GM21526 (cell line): ENCODE results near the gene SLC27A4.
A peak's percentile ranks its signal among the peaks of the same experiment; 100 is the strongest.
"Not testable (repeated sequence)": the region's sequence is repeated elsewhere in the genome, so short reads cannot be mapped to it uniquely, and the experiment has no call there.

ENCODE experiments used
- ATAC-seq: cut with Tn5 transposase; IDR thresholded peaks from one replicate; pipeline ENCODE4 v1.9.1; 2021; ENCODE audit warnings: moderate library complexity; ENCODE audit not compliant: unreplicated experiment, low FRiP score

SLC27A4 gene

DNA sequence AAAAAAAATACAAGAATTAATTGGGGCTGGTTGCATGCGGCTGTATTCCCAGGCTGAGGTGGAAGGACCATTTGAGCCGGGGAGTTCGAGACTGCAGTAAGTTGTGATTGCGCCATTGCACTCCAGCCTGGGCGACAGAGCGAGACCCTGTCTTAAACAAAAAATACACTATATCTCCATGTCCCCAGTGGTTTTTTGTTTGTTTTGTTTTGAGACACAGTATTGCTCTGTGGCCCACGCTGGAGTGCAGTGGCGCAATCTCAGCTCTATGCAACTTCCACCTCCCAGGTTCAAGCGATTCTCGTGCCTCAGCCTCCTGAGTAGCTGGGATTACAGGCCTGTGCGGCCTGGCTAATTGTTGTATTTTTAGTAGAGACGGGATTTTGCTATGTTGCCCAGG is 16.5 kb upstream of the SLC27A4 start:
- ATAC-seq: no peak

DNA sequence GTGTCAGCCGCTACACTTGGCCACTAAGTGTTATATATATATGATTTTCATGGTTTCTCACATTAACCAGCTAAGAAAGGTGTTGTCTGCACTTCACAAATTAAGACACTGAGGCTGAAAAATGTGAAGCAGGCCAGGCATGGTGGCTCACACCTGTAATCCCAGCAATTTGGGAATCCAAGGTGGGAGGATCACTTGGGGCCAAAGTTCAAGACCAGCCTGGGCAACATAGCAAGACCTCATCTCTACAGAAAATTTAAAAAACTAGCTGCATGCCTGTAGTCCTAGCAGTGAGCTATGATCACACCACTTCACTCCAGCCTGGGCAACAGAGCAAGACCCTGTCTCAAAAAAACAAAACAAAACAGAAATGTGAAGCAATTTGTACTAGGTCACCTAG is 15.9 kb upstream of the SLC27A4 start:
- ATAC-seq: no peak

- no peak for ATAC-seq
These were observed 14.7 kb upstream of the SLC27A4 start for GRCh38 chr9:128325629-128326028.

DNA sequence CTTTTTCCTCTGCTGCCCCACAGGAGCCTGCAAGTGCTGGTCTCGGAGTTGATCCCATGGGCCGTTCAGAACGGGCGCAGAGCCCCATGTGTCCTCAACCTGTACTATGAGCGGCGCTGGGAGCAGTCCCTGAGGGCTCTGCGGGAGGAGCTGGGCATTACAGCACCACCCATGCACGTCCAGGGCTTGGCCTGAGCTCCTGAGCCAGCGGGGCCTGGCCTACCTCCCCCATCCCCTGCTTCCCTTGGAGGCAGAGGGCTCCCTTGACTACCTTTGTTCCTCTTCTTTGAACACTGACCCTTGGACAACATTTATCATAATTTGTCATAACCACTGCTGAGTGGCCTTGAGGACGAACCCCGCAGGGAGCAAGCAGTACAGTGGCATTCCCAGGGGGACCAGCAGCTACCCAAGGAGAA is 6.9 kb upstream of the SLC27A4 start:
- ATAC-seq: no peak

DNA sequence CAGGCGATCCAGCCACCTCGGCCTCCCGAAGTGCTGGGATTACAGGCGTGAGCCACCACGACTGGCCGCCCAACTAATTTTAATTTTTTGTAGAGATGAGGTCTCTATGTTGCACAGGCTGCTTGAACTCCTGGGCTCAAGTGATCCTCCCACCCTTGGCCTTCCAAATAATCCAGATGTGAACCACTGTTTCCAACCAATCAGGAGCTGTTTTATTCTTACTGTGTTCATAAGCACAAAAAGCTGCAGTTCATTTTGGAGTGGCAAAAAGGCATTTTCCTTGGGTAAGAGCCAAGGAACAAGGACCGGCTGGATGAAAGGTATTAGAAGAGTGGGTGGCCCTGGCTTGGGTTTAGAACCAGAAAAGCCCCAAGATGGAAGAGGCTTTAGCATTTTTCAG is 5.2 kb upstream of the SLC27A4 start:
- no peak for ATAC-seq

- no peak for ATAC-seq
These were observed 4.4 kb upstream of the SLC27A4 start for GRCh38 chr9:128335914-128336313.

DNA sequence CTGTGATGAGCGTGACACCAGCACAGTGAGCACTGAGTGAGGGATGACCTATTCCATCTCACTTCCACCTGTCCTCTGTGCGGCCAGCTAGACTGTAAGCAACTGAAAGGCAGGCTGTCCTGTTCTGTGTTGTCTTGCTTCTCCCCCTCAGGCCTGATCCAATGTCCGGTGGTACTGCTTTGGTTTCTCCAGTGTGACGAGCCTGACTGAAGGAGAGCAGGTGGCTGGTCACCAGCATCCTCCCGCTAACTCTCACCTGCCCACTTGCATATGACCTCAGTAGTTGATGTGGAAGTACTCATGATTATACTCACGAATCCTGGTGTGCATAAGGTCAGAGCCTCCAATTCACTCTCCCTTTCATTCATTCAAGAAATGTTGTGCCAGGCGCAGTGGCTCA is 2.4 kb upstream of the SLC27A4 start:
- ATAC-seq: no peak

DNA sequence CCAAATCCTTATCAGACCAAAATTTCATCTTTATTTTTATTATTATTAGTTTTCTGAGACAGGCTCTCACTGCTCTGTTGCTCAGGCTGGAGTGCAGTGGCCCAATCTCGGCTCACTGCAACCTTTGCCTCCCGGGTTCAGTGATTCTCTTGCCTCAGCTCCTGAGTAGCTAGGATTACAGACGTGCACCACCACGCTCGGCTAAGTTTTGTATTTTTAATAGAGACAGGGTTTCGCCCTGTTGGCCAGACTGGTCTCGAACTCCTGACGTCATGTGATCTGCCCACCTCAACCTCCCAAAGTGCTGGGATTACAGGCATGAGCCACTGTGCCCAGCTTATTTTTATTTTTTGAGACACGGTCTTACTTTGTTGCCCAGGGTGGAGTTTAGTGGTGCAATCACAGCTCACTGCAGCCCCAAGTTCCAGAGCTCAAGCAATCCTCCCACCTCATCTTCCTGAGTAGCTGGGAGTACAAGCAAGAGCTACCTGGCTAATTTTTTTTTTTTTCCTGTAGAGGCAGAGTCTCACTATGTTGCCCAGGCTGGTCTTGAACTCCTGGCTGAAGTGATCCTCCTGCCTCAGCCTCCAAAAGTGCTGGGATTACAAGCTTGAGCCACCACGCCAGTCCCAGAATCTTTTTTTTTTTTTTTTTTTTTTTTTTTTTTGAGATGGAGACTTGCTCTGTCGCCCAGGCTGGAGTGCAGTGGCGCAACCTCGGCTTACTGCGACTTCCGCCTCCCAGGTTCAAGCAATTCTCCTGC is 1.3 kb upstream of the SLC27A4 start:
- not testable (repeated sequence) for ATAC-seq

GRCh38 chr9:128340691-128341434 is 536 bp downstream of the SLC27A4 start:
- peak; percentile 28 for ATAC-seq

GRCh38 chr9:128341435-128341849 is 1.1 kb downstream of the SLC27A4 start:
- ATAC-seq: no peak

DNA sequence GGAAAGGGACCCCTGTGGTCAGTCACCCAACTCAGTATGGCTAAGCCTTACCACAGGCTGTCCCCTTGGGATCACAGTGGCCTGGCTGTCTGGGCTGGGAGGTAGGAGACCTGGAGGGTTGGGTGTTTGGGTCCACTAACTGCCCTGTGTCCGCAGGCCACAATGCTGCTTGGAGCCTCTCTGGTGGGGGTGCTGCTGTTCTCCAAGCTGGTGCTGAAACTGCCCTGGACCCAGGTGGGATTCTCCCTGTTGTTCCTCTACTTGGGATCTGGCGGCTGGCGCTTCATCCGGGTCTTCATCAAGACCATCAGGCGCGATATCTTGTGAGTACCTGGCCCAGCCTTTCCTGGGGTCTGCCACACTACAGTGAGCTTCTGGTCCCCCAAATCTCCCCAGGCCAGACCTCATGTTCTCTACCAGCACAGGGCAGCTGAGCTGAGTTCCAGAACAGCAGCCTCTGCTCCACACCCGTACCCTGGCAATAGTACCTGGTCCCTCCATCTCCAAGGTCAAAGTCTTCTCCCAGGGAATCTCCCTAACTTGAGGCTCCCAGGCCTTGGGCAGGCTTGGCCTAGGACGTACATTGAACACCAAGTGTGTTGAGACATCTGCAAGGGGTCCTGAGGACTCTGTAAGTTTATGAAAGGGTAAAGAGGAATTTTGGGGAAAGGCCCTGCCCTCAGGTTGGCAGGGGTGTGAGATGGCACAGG is 2.8 kb downstream of the SLC27A4 start:
- no peak for ATAC-seq

DNA sequence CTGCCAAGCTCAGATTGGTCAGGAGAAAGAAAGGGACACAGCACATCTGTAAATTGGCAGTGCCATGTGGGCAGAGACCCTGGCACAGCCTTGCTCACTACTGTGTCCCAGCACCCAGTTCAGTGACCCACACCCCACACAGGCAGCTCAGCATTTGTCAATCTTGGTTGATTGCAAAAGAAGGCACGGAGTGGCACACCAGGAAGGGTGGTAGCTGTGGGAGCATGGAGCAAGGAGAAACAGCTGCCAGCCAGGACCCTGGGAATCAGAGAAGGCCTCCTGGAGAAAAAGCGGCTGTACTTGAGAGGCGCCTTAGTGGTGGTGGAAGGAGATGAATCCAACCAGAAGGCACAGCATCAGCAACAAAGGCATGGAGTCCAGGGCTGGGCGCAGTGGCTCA is 3.5 kb downstream of the SLC27A4 start:
- no peak for ATAC-seq

DNA sequence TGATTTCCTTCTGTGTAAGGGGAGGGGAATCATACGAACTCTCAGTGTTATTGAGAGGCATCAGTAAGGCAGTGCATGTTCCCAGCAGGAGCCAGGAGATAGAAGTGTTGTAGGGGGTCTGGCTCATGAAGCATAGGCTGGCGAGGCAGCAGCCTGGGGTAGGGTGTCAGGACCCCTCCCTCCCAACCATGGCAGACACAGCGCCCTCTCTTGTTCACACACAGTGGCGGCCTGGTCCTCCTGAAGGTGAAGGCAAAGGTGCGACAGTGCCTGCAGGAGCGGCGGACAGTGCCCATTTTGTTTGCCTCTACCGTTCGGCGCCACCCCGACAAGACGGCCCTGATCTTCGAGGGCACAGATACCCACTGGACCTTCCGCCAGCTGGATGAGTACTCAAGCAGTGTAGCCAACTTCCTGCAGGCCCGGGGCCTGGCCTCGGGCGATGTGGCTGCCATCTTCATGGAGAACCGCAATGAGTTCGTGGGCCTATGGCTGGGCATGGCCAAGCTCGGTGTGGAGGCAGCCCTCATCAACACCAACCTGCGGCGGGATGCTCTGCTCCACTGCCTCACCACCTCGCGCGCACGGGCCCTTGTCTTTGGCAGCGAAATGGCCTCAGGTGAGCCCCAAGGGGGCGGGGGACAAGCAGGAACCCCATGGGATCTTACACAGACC is 4.7 kb downstream of the SLC27A4 start:
- no peak for ATAC-seq

- ATAC-seq: no peak
These were observed 8.8 kb downstream of the SLC27A4 start for GRCh38 chr9:128349125-128349524.

DNA sequence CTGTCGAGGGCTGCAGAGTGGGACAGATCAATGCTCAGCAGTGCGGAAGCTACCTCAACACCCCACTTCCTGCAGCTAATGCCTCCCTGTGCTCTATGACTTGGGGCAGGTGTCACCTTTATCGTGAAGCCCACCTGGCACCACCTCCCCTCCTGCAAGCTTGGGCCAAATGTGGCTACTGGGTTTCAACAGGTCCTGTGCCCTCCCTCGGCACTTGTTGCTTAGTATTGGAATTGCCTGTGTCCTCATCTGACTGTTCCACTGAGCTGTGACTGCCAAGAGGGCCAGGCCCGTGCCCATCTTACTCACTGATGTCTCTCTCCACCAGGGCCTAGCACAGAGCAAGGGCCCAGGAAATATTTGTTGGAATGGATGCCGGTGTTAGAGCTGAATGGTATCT is 9.4 kb downstream of the SLC27A4 start:
- no peak for ATAC-seq

GRCh38 chr9:128355451-128355850 is 15.1 kb downstream of the SLC27A4 start:
- ATAC-seq: no peak

GRCh38 chr9:128358090-128358489 is 17.8 kb downstream of the SLC27A4 start:
- no peak for ATAC-seq

GRCh38 chr9:128358861-128359260 is 18.5 kb downstream of the SLC27A4 start:
- no peak for ATAC-seq

DNA sequence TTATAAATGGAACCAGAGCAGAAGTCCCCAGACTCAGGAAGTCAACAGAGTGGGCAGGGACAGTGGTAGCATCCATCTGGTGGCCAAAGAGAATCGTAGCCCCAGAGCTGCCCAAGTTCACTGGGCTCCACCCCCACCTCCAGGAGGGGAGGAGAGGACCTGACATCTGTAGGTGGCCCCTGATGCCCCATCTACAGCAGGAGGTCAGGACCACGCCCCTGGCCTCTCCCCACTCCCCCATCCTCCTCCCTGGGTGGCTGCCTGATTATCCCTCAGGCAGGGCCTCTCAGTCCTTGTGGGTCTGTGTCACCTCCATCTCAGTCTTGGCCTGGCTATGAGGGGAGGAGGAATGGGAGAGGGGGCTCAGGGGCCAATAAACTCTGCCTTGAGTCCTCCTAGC is 20.5 kb downstream of the SLC27A4 start:
- no peak for ATAC-seq

GRCh38 chr9:128361296-128361985 is 21.1 kb downstream of the SLC27A4 start:
- ATAC-seq: no peak
